GM11168 (cell line): ENCODE measurements around the gene NR3C2.
"Not testable (repeated sequence)": the region's sequence is repeated elsewhere in the genome, so short reads cannot be mapped to it uniquely, and the experiment has no call there.

Experiments
- in situ Hi-C: fragments of 300-500 bp; cut with MboI; formaldehyde crosslinking; loops from one replicate; pipeline ENCODE4 v1.12.0; 2022; ENCODE audit warnings: low sequenced_read_pairs; ENCODE audit not compliant: unreplicated experiment

NR3C2 gene

DNA sequence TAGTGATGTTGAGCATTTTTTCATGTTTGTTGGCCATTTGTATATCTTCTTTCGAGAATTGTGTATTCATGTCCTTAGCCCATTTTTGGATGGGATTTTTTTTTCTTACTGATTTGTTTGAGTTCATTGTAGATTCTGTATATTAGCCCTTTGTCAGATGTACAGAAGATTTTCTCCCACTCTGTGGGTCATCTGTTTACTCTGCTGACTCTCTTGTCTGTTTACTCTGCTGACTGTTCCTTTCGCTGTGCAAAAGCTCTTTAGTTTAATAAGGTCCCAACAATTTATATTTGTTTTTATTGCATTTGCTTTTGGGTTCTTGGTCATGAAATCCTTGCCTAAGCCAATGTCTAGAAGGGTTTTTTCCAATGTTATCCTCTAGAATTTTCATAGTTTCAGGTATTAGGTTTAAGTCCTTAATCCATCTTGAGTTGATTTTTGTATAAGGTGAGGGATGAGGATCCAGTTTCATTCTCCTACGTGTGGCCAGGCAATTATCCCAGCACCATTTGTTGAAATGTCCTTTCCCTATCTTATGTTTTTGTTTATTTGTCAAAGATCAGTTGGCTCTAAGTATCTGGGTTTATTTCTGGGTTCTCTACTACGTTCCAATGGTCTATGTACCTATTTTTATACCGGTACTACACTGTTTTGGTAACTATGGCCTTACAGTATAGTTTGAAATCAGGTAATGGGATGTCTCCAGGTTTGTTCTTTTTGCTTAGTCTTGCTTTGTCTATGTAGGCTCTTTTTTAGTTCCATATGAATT lies 254.6 kb downstream of the NR3C2 start:
- in situ Hi-C loops, result not testable (repeated sequence)

DNA sequence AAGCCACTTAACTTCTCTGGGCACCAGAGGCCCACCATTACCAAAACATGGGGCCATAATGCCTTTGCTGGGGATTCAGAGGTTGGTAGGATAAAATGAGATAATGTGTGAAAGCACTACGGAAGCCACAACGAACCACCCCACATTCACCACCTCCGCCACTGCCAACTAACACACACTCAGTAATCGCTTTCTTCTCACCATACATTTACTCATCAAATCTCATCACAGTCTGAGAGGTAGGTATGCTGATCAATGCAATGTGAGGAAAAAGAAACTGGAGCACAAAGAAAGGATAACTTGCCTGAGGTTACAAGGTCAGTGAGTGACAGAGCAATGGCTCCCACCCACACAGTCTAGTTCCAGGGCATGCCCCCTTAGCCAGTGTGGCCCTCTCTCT lies 257.3 kb downstream of the NR3C2 start:
- in situ Hi-C loops, result no loop called here

DNA sequence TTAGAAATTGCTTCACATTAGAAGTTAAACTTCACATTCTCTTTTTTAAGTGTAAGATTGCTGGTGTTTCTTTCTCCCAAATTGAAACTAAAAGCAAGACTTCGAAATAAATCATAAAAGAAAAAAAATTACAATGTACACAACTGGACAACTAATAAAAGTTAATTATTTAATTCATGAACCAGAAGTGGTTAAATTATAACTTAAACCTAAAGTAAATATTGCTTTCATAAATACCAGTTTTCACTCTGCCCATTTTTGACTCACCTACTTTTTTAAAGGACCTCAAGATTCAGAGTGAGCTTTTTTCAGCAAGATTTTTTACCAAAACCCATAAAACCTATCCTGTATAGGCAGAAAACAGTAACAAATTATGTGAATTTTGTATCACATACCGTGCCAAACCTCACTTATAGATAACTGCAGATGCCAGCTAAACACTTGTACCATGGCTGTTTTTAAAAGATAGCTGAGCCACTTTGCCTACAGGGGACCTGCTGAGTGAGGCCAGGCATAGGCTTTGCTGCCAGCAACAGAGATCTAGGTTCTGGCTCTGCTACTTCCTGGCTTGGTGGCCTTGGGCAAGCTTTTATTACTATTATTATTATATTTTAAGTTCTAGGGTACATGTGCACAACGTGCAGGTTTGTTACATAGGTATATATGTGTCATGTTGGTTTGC lies 259.8 kb downstream of the NR3C2 start:
- in situ Hi-C loops, result no loop called here

DNA sequence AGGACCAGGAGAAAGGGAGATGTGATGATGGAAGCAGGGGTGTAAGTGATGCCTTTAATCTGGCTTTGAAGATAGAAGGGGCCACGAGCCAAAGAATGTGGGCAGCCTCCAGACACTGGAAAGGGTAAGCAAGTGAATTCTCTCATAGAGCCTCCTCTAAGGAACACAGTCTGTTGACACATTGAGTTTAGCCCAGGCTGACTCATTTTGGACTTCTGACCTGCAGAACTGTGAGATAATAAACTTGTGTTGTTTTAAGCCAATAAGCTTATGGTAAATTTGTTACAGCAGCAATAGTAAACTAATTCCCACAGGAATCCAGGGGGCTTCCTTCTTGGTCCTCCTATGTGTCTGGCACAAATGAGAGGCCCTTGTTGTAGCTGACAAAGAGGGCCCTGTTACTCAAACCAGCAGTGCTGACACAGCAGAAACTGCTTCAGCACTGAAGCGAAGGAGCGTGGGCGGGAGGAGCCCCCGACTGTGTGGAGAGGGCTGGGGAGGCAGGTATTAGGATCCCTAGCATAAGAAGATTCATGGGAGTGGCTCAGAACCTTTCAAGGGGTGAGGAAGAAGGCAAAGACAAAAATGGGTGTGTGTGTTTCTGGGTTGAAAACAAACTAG lies 268.7 kb downstream of the NR3C2 start:
- in situ Hi-C loops, result no loop called here

DNA sequence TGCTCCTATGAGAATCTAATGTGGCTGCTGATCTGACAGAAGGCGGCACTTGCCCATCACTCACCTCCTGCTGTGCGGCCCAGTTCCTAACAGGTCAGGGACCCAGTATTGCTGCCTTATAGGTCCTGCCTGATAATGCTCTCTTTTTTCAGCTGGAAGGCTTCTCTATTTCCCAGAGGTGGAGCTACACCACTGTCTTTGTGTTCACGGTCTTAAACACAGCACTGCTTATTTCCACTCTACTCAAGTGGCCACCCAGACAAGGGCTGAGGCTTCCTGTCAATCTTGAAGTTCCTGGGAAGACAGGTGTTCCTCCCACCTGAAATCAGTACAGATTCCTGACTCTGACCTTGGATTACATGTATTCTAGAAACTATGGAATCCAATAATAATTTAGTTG lies 270.6 kb downstream of the NR3C2 start:
- in situ Hi-C loops, result no loop called here

DNA sequence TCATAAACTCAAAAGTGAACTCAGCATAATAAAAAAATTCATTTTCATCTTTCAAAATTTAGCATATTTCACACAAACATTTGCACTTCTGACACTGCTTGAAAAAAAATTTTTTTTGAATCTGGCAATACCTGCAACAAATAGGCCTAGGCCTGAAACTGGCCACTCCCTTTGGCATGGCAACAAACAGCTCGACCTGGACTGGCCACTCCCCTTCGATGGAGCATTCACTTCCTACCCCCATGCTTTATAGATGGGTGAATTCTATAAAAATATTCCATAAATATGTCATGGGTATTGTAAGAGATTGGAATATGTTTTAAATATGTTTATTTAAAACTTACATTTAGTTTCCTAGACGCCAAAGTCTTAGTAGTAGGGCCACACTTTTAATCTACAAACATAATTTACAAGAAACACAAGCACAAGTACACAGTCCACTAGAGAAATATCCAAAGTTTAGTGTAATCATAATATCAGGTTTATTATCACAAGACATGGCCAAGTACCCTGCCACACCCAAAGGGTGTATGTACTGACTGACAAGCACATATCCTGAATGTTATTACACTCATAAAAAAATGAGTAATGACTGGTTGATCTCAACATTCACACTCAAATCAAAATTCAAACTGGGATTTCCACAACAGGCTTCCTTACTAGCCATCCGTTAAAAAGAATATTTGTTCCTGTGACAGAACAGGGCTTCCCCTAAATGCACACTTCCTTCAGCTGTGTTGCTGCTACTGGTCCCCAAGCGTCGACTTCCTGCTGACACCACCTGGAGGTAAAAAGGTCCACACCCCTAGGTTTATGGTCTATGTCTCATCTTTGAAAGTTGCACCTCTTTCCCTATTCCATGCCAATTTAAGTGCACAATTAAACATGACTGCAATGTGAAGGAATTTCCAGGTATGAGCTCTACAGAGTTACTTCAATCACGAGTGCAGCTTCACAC lies 271.5 kb downstream of the NR3C2 start:
- in situ Hi-C loops, result no loop called here

DNA sequence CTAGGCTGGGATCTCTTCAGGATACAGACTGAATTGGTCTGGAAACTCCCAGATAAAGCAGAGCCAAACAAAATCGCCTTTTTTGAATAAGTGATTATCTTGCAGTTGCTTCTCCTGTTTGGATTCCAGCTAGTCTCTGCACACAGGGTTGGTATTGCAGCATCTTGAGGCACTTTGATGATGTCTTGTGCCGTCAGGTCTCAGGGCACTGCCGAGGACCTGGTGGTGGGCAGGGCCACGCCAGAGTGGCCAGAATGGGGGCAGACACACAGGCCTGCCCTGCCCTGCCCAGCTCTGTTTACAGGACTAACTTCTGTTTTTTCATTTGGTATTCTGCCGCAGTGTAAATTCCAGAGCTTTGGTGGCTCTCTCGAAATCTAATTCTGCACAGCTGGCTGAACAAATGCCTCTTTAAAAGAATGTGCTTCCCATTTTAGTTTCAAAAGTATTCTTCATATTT lies 276.1 kb downstream of the NR3C2 start:
- in situ Hi-C loops, result loop anchor here (10.0 kb wide), 1 partner anchor 221 kb away; no protein-coding TSS in a partner anchor

DNA sequence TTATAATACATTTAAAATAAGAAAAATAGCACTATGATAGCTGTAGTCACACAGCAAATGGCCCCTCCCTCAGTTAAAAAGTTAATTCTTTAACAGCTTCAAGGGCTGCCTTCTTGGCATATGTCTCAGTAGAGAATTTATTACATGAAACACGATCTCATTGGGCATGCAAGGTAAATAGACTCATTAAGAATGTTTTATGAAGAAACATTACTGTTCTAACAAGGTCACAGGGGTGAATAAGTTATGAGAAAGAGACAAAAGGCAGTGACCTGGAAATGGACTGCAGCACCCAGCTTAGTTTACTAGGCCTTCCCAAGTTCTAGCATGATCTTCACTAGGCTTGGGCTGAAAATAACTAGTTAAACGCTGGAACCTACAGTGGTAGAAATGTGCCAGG lies 277.7 kb downstream of the NR3C2 start:
- in situ Hi-C loops, result loop anchor here (10.0 kb wide), 1 partner anchor 220 kb away; no protein-coding TSS in a partner anchor

DNA sequence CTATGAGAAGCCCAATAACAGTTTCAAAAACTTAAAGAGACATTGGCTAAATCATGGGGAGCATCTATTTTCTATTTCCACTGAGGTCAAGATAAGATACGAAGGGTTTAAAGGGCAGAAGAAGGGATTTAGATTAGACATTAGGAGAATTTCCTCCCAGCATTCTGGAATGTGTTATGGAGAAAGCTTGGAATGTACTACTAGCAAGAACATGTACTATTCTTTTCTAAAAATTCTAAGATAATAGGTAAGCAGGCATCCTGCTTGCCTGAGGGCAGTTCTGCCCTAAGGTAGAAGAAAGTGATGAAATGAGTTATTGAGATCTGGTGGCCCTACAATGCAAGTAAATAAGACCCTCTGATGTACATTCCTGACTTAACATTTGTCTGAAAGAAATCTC lies 279.2 kb downstream of the NR3C2 start:
- in situ Hi-C loops, result loop anchor here (10.0 kb wide), 1 partner anchor 218 kb away; no protein-coding TSS in a partner anchor

DNA sequence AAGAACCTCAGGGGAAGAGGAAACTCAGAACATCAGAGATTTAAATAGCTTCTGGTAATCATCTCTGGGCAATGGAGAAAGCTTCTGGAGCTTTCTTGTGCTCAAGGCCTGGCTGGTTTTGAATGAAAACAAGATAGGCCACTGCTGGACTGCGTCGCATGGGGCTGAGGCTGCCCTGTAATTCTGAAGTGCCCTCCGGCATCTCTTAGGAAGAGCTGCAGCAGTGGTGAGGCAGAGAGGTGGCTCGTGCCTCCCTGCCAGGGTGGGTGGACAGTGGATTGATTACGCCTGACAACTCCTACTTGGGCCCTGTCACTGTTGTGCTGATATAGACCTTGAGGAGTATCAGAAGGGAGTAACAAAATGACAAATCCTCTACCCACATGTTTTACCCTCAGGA lies 279.7 kb downstream of the NR3C2 start:
- in situ Hi-C loops, result loop anchor here (10.0 kb wide), 1 partner anchor 218 kb away; no protein-coding TSS in a partner anchor

DNA sequence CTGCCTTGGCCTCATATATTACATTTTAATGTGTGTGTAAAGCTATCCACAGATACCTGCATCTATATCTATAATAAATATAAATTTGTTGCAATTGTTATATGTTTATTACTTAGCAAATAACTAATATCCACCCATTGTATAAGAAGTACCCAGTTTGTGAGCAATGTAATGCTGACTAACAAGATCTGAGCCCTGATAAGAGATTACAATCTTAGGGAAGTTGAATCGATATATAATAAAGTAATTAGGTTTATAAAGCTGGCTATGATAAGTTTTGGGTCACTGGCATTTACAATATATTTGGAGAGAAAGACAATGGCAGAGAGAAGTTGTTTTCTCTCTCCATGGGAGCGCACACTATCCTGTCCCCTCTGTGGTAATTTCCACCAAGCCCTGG lies 280.6 kb downstream of the NR3C2 start:
- in situ Hi-C loops, result loop anchor here (10.0 kb wide), 1 partner anchor 217 kb away; no protein-coding TSS in a partner anchor

DNA sequence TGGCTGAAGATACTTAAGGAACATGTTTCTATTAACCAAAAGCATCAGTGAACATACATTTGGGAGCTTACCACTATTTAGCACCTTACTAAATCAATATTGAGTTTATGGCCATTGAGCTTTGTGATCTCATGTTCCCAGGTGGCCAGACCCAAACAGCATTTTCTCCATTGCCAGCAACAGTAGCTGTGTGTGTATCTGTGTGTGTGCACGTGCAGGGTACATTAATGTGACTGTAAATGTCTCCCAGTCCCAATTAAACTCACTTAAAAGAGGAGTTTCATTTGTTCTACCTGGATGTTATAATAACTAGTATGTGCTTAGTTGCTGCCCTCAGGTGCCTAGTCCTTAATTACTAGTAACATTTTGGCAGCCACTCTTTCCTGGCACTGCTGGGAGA lies 282.4 kb downstream of the NR3C2 start:
- in situ Hi-C loops, result loop anchor here (10.0 kb wide), 1 partner anchor 215 kb away; no protein-coding TSS in a partner anchor

DNA sequence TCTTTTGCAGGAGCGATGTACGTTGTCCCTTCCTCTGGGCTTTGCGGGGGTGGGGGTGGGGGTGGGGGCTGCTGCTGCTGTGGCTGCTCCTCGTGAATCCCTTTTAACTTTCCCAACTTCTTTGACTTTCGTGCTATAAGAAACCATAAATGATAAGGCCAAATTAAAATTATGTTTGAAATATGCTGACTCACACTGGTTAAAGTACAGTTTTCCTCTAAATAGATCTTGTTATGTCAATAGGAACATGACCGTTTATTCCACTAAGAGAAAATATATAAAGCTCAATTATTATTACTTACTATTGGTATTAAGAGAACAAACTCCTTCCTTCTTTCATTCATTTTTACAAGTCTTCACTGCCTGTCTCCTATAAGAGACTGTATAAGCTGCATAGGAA lies 287.4 kb downstream of the NR3C2 start:
- in situ Hi-C loops, result no loop called here

DNA sequence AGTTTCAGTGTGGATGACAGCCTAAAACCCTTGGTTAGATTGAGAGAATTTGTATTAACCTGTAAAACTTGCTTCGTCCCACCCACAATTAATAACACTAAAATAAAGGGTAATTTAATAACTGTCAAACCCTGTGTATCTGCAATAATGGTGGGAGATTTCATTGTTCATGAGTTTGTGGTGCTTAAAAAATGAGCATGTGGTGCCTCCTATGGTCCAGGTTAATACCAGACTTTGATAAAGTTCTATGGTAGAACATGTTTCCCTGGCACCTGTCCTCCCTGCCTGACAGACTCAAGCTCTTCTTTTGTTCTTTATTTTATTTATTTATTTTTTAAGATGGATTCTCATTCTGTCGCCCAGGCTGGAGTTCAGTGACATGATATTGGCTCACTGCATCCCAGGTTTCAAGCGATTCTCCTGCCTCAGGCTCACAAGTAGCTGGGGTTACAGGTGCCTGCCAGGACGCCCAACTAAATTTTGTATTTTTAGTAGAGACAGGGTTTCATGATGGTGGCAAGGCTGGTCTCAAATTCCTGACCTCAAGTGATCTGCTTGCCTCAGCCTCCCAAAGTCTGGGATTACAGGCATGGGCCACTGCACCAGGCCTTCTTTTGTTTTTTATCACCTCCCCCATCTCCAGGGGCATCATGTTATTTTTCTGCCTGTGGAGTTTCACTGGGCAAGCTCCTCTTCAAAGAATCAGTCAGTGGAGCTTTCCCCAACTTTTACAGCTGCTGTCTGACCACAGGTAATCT lies 289.2 kb downstream of the NR3C2 start:
- in situ Hi-C loops, result no loop called here

DNA sequence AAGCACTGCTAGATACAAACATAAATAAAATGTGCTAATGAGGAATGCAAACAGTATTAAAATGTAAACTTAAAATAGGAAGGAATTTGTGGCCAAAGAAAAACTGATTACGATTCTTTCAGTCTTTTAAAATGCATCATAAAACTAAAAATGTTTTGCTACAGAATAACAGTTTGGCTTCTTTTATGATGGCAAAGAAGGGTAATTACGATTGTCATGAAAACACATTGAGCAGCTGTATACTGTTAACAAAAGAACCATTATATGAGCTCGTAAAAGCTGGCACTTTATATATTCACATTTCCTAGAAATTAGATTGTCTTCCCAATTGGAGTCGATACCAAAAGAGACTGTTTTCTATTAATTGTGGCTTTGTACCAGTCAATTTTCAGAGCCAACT lies 290.4 kb downstream of the NR3C2 start:
- in situ Hi-C loops, result no loop called here

DNA sequence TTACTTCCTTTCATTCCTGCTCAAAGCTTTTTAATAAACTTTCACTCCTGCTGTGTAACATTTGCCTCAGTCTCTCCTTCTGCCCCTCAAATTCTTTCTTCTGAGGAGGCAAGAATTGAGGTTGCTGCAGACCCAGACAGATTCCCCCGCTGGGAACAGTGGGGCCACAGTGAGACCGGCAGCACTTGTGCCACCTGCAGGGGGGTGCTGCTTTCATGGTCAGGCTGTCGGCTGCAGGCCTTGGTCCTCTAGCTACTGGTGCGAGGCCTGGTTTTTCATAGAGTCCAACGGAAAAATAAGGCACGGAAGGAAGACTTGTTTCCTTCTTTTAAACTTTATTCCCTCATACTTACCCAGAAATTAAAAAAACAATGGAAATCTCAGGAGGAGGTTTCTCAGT lies 296.7 kb downstream of the NR3C2 start:
- in situ Hi-C loops, result no loop called here

DNA sequence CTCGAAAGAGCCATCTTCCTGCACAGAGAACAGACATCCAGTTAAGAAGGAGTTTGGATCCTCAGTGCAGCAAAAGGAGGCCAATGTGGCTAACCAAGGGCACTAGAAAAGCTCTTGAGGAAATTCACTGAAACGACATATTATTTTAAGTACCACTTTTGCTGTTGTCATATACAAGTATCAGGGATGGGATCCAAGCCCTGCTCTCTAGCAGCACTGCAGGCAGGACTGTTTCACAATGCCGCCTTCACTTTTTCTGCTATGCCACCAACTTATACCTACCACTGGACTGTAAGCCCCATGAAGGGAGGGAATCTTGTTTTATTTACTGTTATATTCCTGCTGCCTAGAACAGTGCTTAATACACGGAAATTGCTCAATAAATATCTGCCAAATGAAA lies 299.0 kb downstream of the NR3C2 start:
- in situ Hi-C loops, result no loop called here

DNA sequence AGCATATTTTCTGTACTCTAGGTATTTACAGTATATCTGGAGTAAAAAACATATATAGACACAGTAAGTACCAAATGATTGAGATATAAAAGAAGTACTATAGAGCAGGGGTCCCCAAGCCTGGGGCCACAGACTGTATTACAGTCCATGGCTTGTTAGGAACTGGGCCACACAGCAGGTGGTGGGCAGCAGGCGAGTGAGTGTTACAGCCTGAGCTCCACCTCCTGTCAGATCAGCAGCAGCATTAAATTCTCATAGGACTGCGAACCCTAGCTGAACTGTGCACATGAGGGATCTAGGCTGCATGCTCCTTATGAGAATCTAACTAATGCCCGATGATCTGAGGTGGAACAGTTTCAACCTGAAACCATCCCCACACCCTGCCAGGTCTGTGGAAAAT lies 300.7 kb downstream of the NR3C2 start:
- in situ Hi-C loops, result no loop called here

DNA sequence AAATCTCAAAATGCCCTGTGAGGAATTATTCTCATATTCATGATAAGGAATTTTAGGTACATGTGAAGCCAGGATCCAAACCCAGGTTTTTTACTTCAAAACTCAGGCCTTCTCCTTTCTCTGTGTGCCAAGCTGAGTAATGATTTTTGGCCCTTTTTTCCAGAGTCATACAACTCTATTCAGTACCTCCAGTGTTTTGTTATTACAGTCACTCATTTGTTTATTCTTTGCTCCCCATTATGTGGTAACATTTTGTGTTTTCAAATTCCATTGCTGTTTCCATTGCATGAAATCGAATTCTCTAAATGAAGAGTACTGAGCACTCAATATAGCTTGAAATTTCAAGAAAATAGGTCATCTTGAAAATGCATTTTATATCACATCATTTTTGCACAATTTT lies 315.4 kb downstream of the NR3C2 start:
- in situ Hi-C loops, result no loop called here
